HG03196 (cell line): ENCODE data around the gene CAV1.

Experiments used
- ATAC-seq: cut with Tn5 transposase; IDR thresholded peaks from one replicate; pipeline ENCODE4 v1.9.1; 2021; ENCODE audit not compliant: unreplicated experiment

Gene CAV1

GRCh38 chr7:116607299-116607698 lies 82.5 kb downstream of the CAV1 start:
- no peak for ATAC-seq

GRCh38 chr7:116610210-116610609 lies 85.4 kb downstream of the CAV1 start:
- no peak for ATAC-seq

DNA sequence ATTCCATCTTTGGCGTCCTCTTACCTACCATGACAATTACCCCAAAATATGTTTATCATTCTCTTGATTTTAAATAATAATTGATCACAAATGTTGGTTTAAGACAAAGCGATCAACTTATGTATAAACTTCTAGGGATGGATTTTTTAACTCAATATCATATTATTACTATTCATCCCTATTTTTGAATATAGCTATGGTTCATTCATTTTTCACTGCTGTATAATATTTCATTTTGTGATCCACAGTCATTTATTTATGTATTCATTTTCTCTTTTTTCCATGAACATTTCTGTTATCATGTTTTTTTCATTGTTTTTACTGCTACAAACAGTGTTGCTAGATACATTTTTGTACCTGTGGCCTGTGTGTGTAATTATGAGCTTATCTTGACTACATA lies 85.9 kb downstream of the CAV1 start:
- no peak for ATAC-seq
